T-helper 1 cell treated with Interleukin-12 subunit alpha and Interleukin-12 subunit beta and Interleukin-4 antibody, amounts not matched to agents 30 ng/mL and 1 ng/mL, for 36 hours (primary cell): Measurements from ENCODE around the gene RMP24.
"Not testable (repeated sequence)": the region's sequence is repeated elsewhere in the genome, so short reads cannot be mapped to it uniquely, and the experiment has no call there.

Experiments
- intact Hi-C: fragments of 100-400 bp; cut with micrococcal nuclease; formaldehyde crosslinking; loops from one replicate; pipeline ENCODE4 v1.15.1; 2024

RMP24 gene

DNA sequence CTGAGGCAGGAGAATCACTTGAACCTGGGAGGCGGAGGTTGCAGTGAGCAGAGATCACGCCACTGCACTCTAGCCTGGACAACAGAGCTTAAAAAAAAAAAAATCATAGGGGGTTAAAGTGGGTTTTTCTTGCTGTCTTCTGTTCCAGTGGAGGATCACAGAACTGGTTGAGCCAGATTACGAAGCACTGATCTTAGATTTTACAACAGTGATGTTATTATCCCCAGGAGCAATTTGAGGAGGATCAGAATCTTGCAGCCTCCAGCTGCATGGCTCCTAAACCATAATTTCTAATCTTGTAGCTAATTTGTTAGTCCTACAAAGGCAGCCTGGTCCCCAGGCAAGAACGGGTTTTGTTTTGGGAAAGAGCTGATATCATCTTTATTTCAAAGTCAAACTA lies 4.6 kb upstream of the RMP24 start:
- intact Hi-C loops: not testable (repeated sequence)

DNA sequence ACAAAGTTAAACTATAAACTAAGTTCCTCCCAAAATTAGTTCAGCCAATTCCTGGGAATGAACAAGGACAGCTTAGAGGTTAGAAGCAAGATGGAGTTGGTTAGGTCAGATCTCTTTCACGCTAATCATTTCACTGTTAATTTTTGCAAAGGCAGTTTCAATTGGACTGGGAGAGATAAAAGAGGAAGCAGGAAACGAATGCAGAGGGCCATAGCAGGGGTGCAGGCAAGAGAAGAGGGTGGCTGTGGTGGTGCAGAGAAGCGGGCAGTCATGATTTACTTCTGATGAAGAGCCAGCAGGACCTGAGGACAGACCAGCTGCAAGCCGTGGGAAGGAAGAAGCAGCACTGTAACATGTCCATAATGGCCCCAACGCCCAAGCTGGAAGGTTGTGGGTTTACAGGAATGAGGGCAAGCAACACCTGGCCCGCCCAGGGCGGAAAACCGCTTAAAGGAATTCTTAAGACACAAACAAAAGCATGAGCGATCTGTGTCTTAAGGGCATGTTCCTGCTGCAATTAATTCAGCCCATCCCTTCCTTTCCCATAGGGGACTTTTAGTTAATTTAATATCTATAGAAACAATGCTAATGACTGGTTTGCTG lies 4.1 kb upstream of the RMP24 start:
- intact Hi-C loops: no loop called here

GRCh38 chr18:35969676-35970075 lies 2.8 kb upstream of the RMP24 start:
- intact Hi-C loops: loop anchor here (2.0 to 5.0 kb wide), 2 partner anchors 345 to 582 kb away; no protein-coding TSS in a partner anchor

GRCh38 chr18:35971661-35972196 lies 750 bp upstream of the RMP24 start:
- intact Hi-C loops: loop anchor here (1.0 to 5.0 kb wide), 18 partner anchors 21 to 1111 kb away; partner anchors contain the start of genes ELP2, INO80C, KIAA1328 and MAPRE2

GRCh38 chr18:35973650-35974049 lies 1.2 kb downstream of the RMP24 start:
- intact Hi-C loops: loop anchor here (2.0 to 5.0 kb wide), 4 partner anchors 43 to 995 kb away; partner anchors contain the start of gene MOCOS

- intact Hi-C loops: loop anchor here (5.0 kb wide), 1 partner anchor 587 kb away; no protein-coding TSS in a partner anchor
Measured at GRCh38 chr18:35974181-35974580, 1.7 kb downstream of the RMP24 start.

DNA sequence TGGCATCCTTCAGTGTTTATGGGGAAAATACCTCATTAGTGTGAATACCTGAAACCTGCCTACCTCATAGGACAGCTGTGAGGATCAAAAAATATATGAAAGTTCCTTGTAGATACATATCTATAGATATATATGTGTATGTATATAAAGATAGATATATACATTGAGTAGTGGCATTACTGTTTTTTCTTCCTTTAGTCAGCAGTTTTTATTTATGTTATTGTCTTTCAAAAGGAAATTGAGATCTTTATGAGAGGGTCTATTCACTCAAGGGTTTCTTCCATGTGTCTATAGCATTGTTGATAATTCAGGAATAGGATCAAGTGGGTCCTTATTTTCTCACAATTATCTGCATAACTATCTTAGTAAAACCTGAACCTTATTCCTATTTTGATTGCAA lies 6.6 kb downstream of the RMP24 start:
- intact Hi-C loops: no loop called here

GRCh38 chr18:35982409-35983114 lies 10.1 kb downstream of the RMP24 start:
- intact Hi-C loops: no loop called here

DNA sequence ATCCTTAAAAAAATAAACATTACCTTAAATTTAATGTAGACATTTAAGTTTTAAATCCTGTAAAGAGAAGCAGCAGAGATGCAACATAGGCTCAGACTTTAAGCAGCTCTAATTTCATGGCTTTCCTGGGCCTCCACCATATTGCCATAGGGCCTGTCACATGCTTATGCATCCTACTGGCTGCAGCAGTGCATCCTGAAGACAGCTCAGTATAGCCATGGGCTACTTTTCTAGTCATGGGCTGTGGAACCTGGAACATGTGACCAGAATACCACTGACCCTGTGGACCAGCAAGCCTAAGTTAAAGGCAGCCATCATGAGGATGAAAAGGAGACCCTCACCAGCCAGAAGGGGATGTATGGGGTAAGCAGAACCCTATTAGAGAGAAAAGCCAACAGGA lies 10.7 kb downstream of the RMP24 start:
- intact Hi-C loops: no loop called here

DNA sequence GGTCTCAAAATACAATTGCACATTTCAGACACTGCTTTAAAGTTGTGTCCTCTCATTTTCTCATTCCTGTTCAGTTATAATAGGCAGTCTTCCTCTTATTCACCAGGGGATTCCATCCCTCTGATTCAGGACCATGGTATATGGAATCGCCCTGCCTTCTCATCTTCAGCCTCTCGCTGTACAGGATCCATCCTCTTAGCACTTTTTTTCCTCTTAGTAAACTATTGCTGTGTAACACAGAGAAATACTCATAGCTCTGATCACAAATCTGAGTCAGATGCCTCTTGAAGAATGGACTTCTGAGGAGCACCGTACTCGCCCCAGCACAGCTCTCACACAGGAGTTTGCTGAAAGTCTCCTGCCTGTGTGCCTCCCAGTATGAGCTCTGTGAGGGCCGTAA lies 11.3 kb downstream of the RMP24 start:
- intact Hi-C loops: no loop called here

- intact Hi-C loops: no loop called here
Measured at GRCh38 chr18:35991696-35992095, 19.2 kb downstream of the RMP24 start.

GRCh38 chr18:35993013-35993412 lies 20.5 kb downstream of the RMP24 start:
- intact Hi-C loops: no loop called here

DNA sequence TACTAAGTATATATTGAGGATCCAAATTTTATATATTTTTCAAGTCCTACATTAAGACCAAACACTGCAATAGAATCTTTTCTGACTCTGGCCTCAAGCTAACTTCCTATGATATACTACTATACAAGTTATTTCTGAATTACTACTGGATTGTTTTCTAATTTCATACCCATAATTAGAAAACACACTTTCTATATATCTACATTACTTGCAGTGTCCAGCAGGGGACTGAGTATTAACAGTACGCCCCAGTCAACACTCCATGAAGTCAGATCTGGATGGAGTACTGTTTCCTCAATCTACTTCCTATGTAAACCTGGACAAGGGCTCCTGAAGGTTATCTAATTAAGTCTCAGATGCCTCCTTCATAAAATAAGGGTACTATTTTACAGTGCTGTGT lies 26.5 kb downstream of the RMP24 start:
- intact Hi-C loops: no loop called here

GRCh38 chr18:35999925-36000324 lies 27.4 kb downstream of the RMP24 start:
- intact Hi-C loops: no loop called here

GRCh38 chr18:36006997-36007396 lies 34.5 kb downstream of the RMP24 start:
- intact Hi-C loops: no loop called here

GRCh38 chr18:36009214-36009613 lies 36.7 kb downstream of the RMP24 start:
- intact Hi-C loops: no loop called here

- intact Hi-C loops: loop anchor here (10.0 kb wide), 1 partner anchor 172 kb away; the partner anchor contains the start of gene MOCOS
Measured at GRCh38 chr18:36012891-36013290, 40.4 kb downstream of the RMP24 start.

GRCh38 chr18:36015629-36016028 lies 43.1 kb downstream of the RMP24 start:
- intact Hi-C loops: loop anchor here (2.0 to 10.0 kb wide), 4 partner anchors 43 to 793 kb away; partner anchors contain the start of genes MOCOS and RMP24

GRCh38 chr18:36017232-36017631 lies 44.8 kb downstream of the RMP24 start:
- intact Hi-C loops: loop anchor here (1.0 to 10.0 kb wide), 9 partner anchors 44 to 792 kb away; partner anchors contain the start of genes ELP2, MOCOS, RMP24 and RPRD1A

- intact Hi-C loops: no loop called here
Measured at GRCh38 chr18:36020174-36020711, 47.8 kb downstream of the RMP24 start.

DNA sequence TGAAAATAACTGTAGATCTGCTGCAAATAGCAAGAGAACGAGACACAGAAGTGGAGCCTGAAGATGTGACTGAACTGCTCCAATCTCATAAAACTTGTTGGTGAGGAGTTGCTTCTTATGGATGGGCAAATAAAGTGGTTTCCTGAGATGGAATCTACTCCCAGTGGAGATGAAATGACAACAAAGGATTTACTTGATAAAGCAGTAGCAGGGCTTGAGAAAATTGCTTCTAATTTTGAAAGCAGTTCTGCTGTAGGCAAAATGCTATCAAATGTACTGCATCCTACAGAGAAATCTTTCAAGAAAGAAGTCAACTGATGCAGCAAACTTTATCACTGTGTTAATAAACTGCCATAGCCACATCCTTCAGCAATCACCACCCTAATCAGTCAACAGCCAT lies 50.9 kb downstream of the RMP24 start:
- intact Hi-C loops: no loop called here

- intact Hi-C loops: not testable (repeated sequence)
Measured at GRCh38 chr18:36024241-36024640, 51.8 kb downstream of the RMP24 start.
